Measurements from ENCODE around the gene LOXL1.

The LOXL1 gene

GRCh38 chr15:73978896-73979295, 52.6 kb downstream of the LOXL1 start:
- Histone ChIP-seq H3K18ac (ENCODE audit: low read depth in 1 of 2, low read length in 2 of 2) (no peak overlapping the region), H3K27me3 (ENCODE audit: control insufficient read depth in 1 of 2, insufficient read depth in 1 of 2, low read length in 2 of 2) (no peaks in the 10 kb centered on the region), H3K4ac (ENCODE audit: low read depth in 1 of 2, low read length in 2 of 2) (no peak overlapping the region), H2BK120ac (ENCODE audit: low read depth, low read length) (no peak overlapping the region), H3K27ac (ENCODE audit: low read length, poor library complexity, severe bottlenecking) (no peak overlapping the region), H2AK5ac (ENCODE audit: low read length, severe bottlenecking) (no peak overlapping the region), H3K14ac (ENCODE audit: low read length in 2 of 2) (no peak overlapping the region), H3K4me3 (ENCODE audit: insufficient read depth in 1 of 2, low read depth in 1 of 2, low read length in 2 of 2) (no peak overlapping the region), H3K4me2 (ENCODE audit: low read length, poor library complexity, severe bottlenecking) (no peak overlapping the region), H2BK5ac (ENCODE audit: low read depth, low read length, poor library complexity, severe bottlenecking) (no peak overlapping the region), H2BK15ac (ENCODE audit: low read depth, poor library complexity, severe bottlenecking) (no peak overlapping the region), H4K91ac (ENCODE audit: low read length) (no peak overlapping the region), H4K8ac (ENCODE audit: low read length) (no peak overlapping the region), H3K36me3 (ENCODE audit: control insufficient read depth in 1 of 2, insufficient read depth in 2 of 2, low read depth in 1 of 2, low read length in 2 of 2) (peaks cover under 1 to 6% of the 10 kb centered on the region in 2 experiments), H3K23ac (ENCODE audit: low read length in 2 of 2) (no peak overlapping the region), H3K4me1 (ENCODE audit: control insufficient read depth, insufficient read depth, low read depth, low read length) (peaks cover 26% of the 10 kb centered on the region), H2AFZ (ENCODE audit: low read depth, low read length) (no peak overlapping the region), H3K9ac (ENCODE audit: low read length) (no peak overlapping the region), H2BK12ac (ENCODE audit: low read length in 2 of 2) (no peak overlapping the region), H3K9me3 (ENCODE audit: control insufficient read depth, low read length) (no peaks in the 10 kb centered on the region), H3K79me1 (replicated peaks; ENCODE audit: low read length, poor library complexity, severe bottlenecking) (no peaks in the 10 kb centered on the region)
- DNase-seq: no peak
- WGBS: 93% methylated on average over 3 of the region's 3 CpGs

GRCh38 chr15:73979636-73980035, 53.4 kb downstream of the LOXL1 start:
- H3K4me2 ChIP-seq (ENCODE audit: low read length, poor library complexity, severe bottlenecking): no peak overlapping the region
- H3K23ac ChIP-seq (ENCODE audit: low read length in 2 of 2): no peak overlapping the region
- no peak overlapping the region for H3K4ac ChIP-seq (ENCODE audit: low read depth in 1 of 2, low read length in 2 of 2)
- no peaks in the 10 kb centered on the region for H3K27me3 ChIP-seq (ENCODE audit: control insufficient read depth in 1 of 2, insufficient read depth in 1 of 2, low read length in 2 of 2)
- peaks cover 2% of the 10 kb centered on the region for H3K79me1 ChIP-seq (replicated peaks; ENCODE audit: low read length, poor library complexity, severe bottlenecking)
- no peak overlapping the region for H3K4me3 ChIP-seq (ENCODE audit: insufficient read depth in 1 of 2, low read depth in 1 of 2, low read length in 2 of 2)
- no peak overlapping the region for H3K9ac ChIP-seq (ENCODE audit: low read length)
- peaks cover 32% of the 10 kb centered on the region for H3K4me1 ChIP-seq (ENCODE audit: control insufficient read depth, insufficient read depth, low read depth, low read length)
- H2BK120ac ChIP-seq (ENCODE audit: low read depth, low read length): no peak overlapping the region
- H3K9me3 ChIP-seq (ENCODE audit: control insufficient read depth, low read length): no peaks in the 10 kb centered on the region
- 73% methylated on average over 1 of the region's 1 CpG for WGBS
- H4K8ac ChIP-seq (ENCODE audit: low read length): no peak overlapping the region
- no peak overlapping the region for H2AFZ ChIP-seq (ENCODE audit: low read depth, low read length)
- H4K91ac ChIP-seq (ENCODE audit: low read length): no peak overlapping the region
- H3K14ac ChIP-seq (ENCODE audit: low read length in 2 of 2): no peak overlapping the region
- peak overlapping the region; percentile 63 for H2AK5ac ChIP-seq (ENCODE audit: low read length, severe bottlenecking)
- no peak overlapping the region for H3K27ac ChIP-seq (ENCODE audit: low read length, poor library complexity, severe bottlenecking)
- H2BK5ac ChIP-seq (ENCODE audit: low read depth, low read length, poor library complexity, severe bottlenecking): no peak overlapping the region
- H2BK12ac ChIP-seq (ENCODE audit: low read length in 2 of 2): no peak overlapping the region
- H3K18ac ChIP-seq (ENCODE audit: low read depth in 1 of 2, low read length in 2 of 2): peak overlapping the region in 1 of 2 experiments; percentile 30
- DNase-seq: no peak
- peaks cover 5 to 10% of the 10 kb centered on the region in 2 experiments for H3K36me3 ChIP-seq (ENCODE audit: control insufficient read depth in 1 of 2, insufficient read depth in 2 of 2, low read depth in 1 of 2, low read length in 2 of 2)
- H2BK15ac ChIP-seq (ENCODE audit: low read depth, poor library complexity, severe bottlenecking): no peak overlapping the region

- H3K9ac ChIP-seq (ENCODE audit: low read length): peak overlapping the region; percentile 82
- no peaks in the 10 kb centered on the region for H3K27me3 ChIP-seq (ENCODE audit: control insufficient read depth in 1 of 2, insufficient read depth in 1 of 2, low read length in 2 of 2)
- H2BK5ac ChIP-seq (ENCODE audit: low read depth, low read length, poor library complexity, severe bottlenecking): peak overlapping the region; percentile 87
- peak overlapping the region; percentile 97 to 99 for H2BK12ac ChIP-seq (ENCODE audit: low read length in 2 of 2)
- peak overlapping the region in 1 of 2 experiments; percentile 96 for H3K14ac ChIP-seq (ENCODE audit: low read length in 2 of 2)
- peak overlapping the region; percentile 91 to 96 for H3K18ac ChIP-seq (ENCODE audit: low read depth in 1 of 2, low read length in 2 of 2)
- H3K4ac ChIP-seq (ENCODE audit: low read depth in 1 of 2, low read length in 2 of 2): peak overlapping the region; percentile 61 to 64
- H3K4me1 ChIP-seq (ENCODE audit: control insufficient read depth, insufficient read depth, low read depth, low read length): peaks cover 52% of the 10 kb centered on the region
- peak overlapping the region in 1 of 2 experiments; percentile 53 for H3K4me3 ChIP-seq (ENCODE audit: insufficient read depth in 1 of 2, low read depth in 1 of 2, low read length in 2 of 2)
- DNase-seq: peak; percentile 47
- H3K23ac ChIP-seq (ENCODE audit: low read length in 2 of 2): no peak overlapping the region
- peak overlapping the region; percentile 83 for H2BK120ac ChIP-seq (ENCODE audit: low read depth, low read length)
- H4K91ac ChIP-seq (ENCODE audit: low read length): peak overlapping the region; percentile 97
- peaks cover 3% of the 10 kb centered on the region for H3K79me1 ChIP-seq (replicated peaks; ENCODE audit: low read length, poor library complexity, severe bottlenecking)
- peak overlapping the region; percentile 99 for H3K27ac ChIP-seq (ENCODE audit: low read length, poor library complexity, severe bottlenecking)
- peak overlapping the region; percentile 84 for H2BK15ac ChIP-seq (ENCODE audit: low read depth, poor library complexity, severe bottlenecking)
- H3K36me3 ChIP-seq (ENCODE audit: control insufficient read depth in 1 of 2, insufficient read depth in 2 of 2, low read depth in 1 of 2, low read length in 2 of 2): peaks cover 5 to 19% of the 10 kb centered on the region in 2 experiments
- peak overlapping the region; percentile 79 for H4K8ac ChIP-seq (ENCODE audit: low read length)
- H3K4me2 ChIP-seq (ENCODE audit: low read length, poor library complexity, severe bottlenecking): no peak overlapping the region
- H2AK5ac ChIP-seq (ENCODE audit: low read length, severe bottlenecking): peak overlapping the region; percentile 96
- no peak overlapping the region for H2AFZ ChIP-seq (ENCODE audit: low read depth, low read length)
- no peaks in the 10 kb centered on the region for H3K9me3 ChIP-seq (ENCODE audit: control insufficient read depth, low read length)
- WGBS: 88% methylated on average over 5 of the region's 5 CpGs
These were observed 55.5 kb downstream of the LOXL1 start for GRCh38 chr15:73981761-73982221.

- Histone ChIP-seq H3K4me1 (ENCODE audit: control insufficient read depth, insufficient read depth, low read depth, low read length) (peaks cover 58% of the 10 kb centered on the region), H2AK5ac (ENCODE audit: low read length, severe bottlenecking) (peak overlapping the region; percentile 96), H4K91ac (ENCODE audit: low read length) (peak overlapping the region; percentile 97), H3K23ac (ENCODE audit: low read length in 2 of 2) (peak overlapping the region in 1 of 2 experiments; percentile 47), H3K18ac (ENCODE audit: low read depth in 1 of 2, low read length in 2 of 2) (peak overlapping the region; percentile 94 to 99), H3K4ac (ENCODE audit: low read depth in 1 of 2, low read length in 2 of 2) (peak overlapping the region; percentile 61 to 99), H3K9me3 (ENCODE audit: control insufficient read depth, low read length) (no peaks in the 10 kb centered on the region), H4K8ac (ENCODE audit: low read length) (peak overlapping the region; percentile 79), H3K9ac (ENCODE audit: low read length) (peak overlapping the region; percentile 82), H3K14ac (ENCODE audit: low read length in 2 of 2) (peak overlapping the region in 1 of 2 experiments; percentile 96), H3K36me3 (ENCODE audit: control insufficient read depth in 1 of 2, insufficient read depth in 2 of 2, low read depth in 1 of 2, low read length in 2 of 2) (peaks cover 10 to 22% of the 10 kb centered on the region in 2 experiments), H3K27me3 (ENCODE audit: control insufficient read depth in 1 of 2, insufficient read depth in 1 of 2, low read length in 2 of 2) (no peaks in the 10 kb centered on the region), H2BK5ac (ENCODE audit: low read depth, low read length, poor library complexity, severe bottlenecking) (peak overlapping the region; percentile 100), H3K4me2 (ENCODE audit: low read length, poor library complexity, severe bottlenecking) (peak overlapping the region; percentile 17), H2AFZ (ENCODE audit: low read depth, low read length) (peak overlapping the region; percentile 54), H3K4me3 (ENCODE audit: insufficient read depth in 1 of 2, low read depth in 1 of 2, low read length in 2 of 2) (peak overlapping the region in 1 of 2 experiments; percentile 53), H2BK120ac (ENCODE audit: low read depth, low read length) (peak overlapping the region; percentile 91), H3K27ac (ENCODE audit: low read length, poor library complexity, severe bottlenecking) (peak overlapping the region; percentile 99), H2BK15ac (ENCODE audit: low read depth, poor library complexity, severe bottlenecking) (peak overlapping the region; percentile 73), H2BK12ac (ENCODE audit: low read length in 2 of 2) (peak overlapping the region; percentile 97 to 99), H3K79me1 (replicated peaks; ENCODE audit: low read length, poor library complexity, severe bottlenecking) (peaks cover 3% of the 10 kb centered on the region)
- 20% methylated on average over 8 of the region's 8 CpGs for WGBS
- peak; percentile 95 for DNase-seq
These were observed 56.1 kb downstream of the LOXL1 start for GRCh38 chr15:73982222-73982962.

All from mesenchymal stem cell (in vitro differentiated cells and primary cell).